H9 (cell line): Measurements from ENCODE around the gene UNCX. TPM values are rescaled to one million over a fixed set of nuclear protein-coding genes. Genes with fewer than 3 reads are reported as not detected.

ENCODE experiments used
- DNase-seq: peaks from one replicate; pipeline ENCODE4 v3.0.0-alpha.2; 2017
- H2AFZ ChIP-seq: one replicate; pipeline ENCODE4 v1.6.1; 2013; ENCODE audit warnings: mild to moderate bottlenecking, low read length, control low read depth, moderate library complexity
- H2AK5ac ChIP-seq: 2 replicates; pipeline ENCODE4 v1.6.1; 2013; ENCODE audit warnings: low read length, control low read depth, mixed read lengths; ENCODE audit not compliant: insufficient read length
- H2BK120ac ChIP-seq: one replicate; pipeline ENCODE4 v1.6.1; 2013; ENCODE audit warnings: low read depth, mild to moderate bottlenecking, low read length, control low read depth, inconsistent platforms; ENCODE audit not compliant: poor library complexity, severe bottlenecking
- H2BK12ac ChIP-seq: 2 replicates; pipeline ENCODE4 v1.6.1; 2013; ENCODE audit warnings: low read length, control low read depth, mixed read lengths, low read depth; ENCODE audit not compliant: insufficient read length
- H2BK15ac ChIP-seq: 2 replicates; pipeline ENCODE4 v1.6.1; 2013; ENCODE audit warnings: low read depth, low read length, control low read depth
- H2BK20ac ChIP-seq: one replicate; pipeline ENCODE4 v1.6.1; 2013; ENCODE audit warnings: low read depth, mild to moderate bottlenecking, low read length, control low read depth, inconsistent platforms; ENCODE audit not compliant: poor library complexity, severe bottlenecking
- H2BK5ac ChIP-seq: 2 replicates; pipeline ENCODE4 v1.6.1; 2013; ENCODE audit warnings: low read length, control low read depth, mixed read lengths; ENCODE audit not compliant: insufficient read length
- H3K14ac ChIP-seq: 2 replicates; pipeline ENCODE4 v1.6.1; 2013; ENCODE audit warnings: low read length, control low read depth; ENCODE audit not compliant: insufficient read depth
- H3K18ac ChIP-seq: 2 replicates; pipeline ENCODE4 v1.6.1; 2013; ENCODE audit warnings: low read depth, mild to moderate bottlenecking, mixed read lengths, low read length, control low read depth; ENCODE audit not compliant: insufficient read length
- H3K23ac ChIP-seq: 2 replicates; pipeline ENCODE4 v1.6.1; 2013; ENCODE audit warnings: low read length, control low read depth, mixed read lengths, low read depth; ENCODE audit not compliant: insufficient read length
- H3K23me2 ChIP-seq: 2 replicates; pipeline ENCODE4 v1.6.1; 2013; ENCODE audit warnings: low read depth, mild to moderate bottlenecking, mixed read lengths, low read length, control low read depth; ENCODE audit not compliant: insufficient read length, poor library complexity, severe bottlenecking
- H3K27ac ChIP-seq: 2 replicates; pipeline ENCODE4 v1.5.1; 2013; ENCODE audit warnings: low read length, control low read depth, mixed read lengths, low read depth; ENCODE audit not compliant: insufficient read length
- H3K27me3 ChIP-seq: 2 replicates; pipeline ENCODE4 v1.6.1; 2013; ENCODE audit warnings: low read length, control low read depth, inconsistent platforms; ENCODE audit not compliant: insufficient read depth
- H3K4ac ChIP-seq: 2 replicates; pipeline ENCODE4 v1.6.1; 2013; ENCODE audit warnings: low read depth, mild to moderate bottlenecking, control low read depth, inconsistent platforms, low read length, moderate library complexity
- H3K4me1 ChIP-seq: 2 replicates; pipeline ENCODE4 v1.6.1; 2013; ENCODE audit warnings: low read length, control low read depth, inconsistent platforms; ENCODE audit not compliant: insufficient read depth
- H3K4me2 ChIP-seq: 2 replicates; pipeline ENCODE4 v1.6.1; 2013; ENCODE audit warnings: low read length, control low read depth, mixed read lengths; ENCODE audit not compliant: insufficient read length, insufficient read depth
- H3K56ac ChIP-seq: 2 replicates; pipeline ENCODE4 v1.6.1; 2013; ENCODE audit warnings: low read depth, mild to moderate bottlenecking, mixed read lengths, low read length, control low read depth; ENCODE audit not compliant: insufficient read length
- H3K79me1 ChIP-seq: 2 replicates; pipeline ENCODE4 v1.6.1; 2013; ENCODE audit warnings: low read depth, mild to moderate bottlenecking, moderate library complexity, low read length, control low read depth, inconsistent platforms; ENCODE audit not compliant: insufficient read depth, poor library complexity, severe bottlenecking
- H3K79me2 ChIP-seq: 2 replicates; pipeline ENCODE4 v1.6.1; 2013; ENCODE audit warnings: low read length, control low read depth, inconsistent platforms; ENCODE audit not compliant: insufficient read depth
- H3K9ac ChIP-seq: 2 replicates; pipeline ENCODE4 v1.6.1; 2013; ENCODE audit warnings: low read length, control low read depth, mixed read lengths; ENCODE audit not compliant: insufficient read length; ENCODE audit errors: extremely low read depth
- H3K9me3 ChIP-seq: one replicate; pipeline ENCODE4 v1.6.1; 2013; ENCODE audit warnings: low read depth, low read length, inconsistent platforms; ENCODE audit not compliant: control insufficient read depth
- H3T11ph ChIP-seq: one replicate; pipeline ENCODE4 v1.6.1; 2013; ENCODE audit warnings: mild to moderate bottlenecking, low read length, control low read depth, inconsistent platforms
- H4K20me1 ChIP-seq: one replicate; pipeline ENCODE4 v1.6.1; 2013; ENCODE audit not compliant: control insufficient read depth, insufficient read length, insufficient read depth
- H4K5ac ChIP-seq: 2 replicates; pipeline ENCODE4 v1.6.1; 2013; ENCODE audit warnings: low read depth, mild to moderate bottlenecking, mixed read lengths, low read length, control low read depth; ENCODE audit not compliant: insufficient read length
- H4K8ac ChIP-seq: replicated peaks from 2 replicates; pipeline ENCODE4 v1.6.1; 2013; ENCODE audit warnings: low read length, control low read depth, mixed read lengths, low read depth; ENCODE audit not compliant: insufficient read length
- H4K91ac ChIP-seq: 2 replicates; pipeline ENCODE4 v1.6.1; 2013; ENCODE audit warnings: low read depth, mild to moderate bottlenecking, moderate library complexity, mixed read lengths, low read length, control low read depth; ENCODE audit not compliant: insufficient read length
- H3K27ac Mint-ChIP-seq, 3 experiments: 2 replicates in 2 of 3; 3 replicates in 1 of 3; pipeline ENCODE4 v1.8.0; 2020 to 2021; ENCODE audit warnings: mixed read lengths in 3 of 3, mild to moderate bottlenecking in 1 of 3, moderate library complexity in 1 of 3
- H3K27me3 Mint-ChIP-seq: 2 replicates; pipeline ENCODE4 v1.8.0; 2021; ENCODE audit warnings: low read depth, mild to moderate bottlenecking, moderate library complexity, mixed read lengths
- H3K36me3 Mint-ChIP-seq, 3 experiments: 2 replicates in 2 of 3; 3 replicates in 1 of 3; pipeline ENCODE4 v1.8.0; 2020 to 2021; ENCODE audit warnings: low read depth in 3 of 3, mixed read lengths in 3 of 3; ENCODE audit not compliant: insufficient read depth in 1 of 3
- H3K4me1 Mint-ChIP-seq, 2 experiments: 2 replicates each; pipeline ENCODE4 v1.8.0; 2020; ENCODE audit warnings: mixed read lengths in 2 of 2
- H3K4me3 Mint-ChIP-seq, 2 experiments: 2 replicates in 1 of 2; 3 replicates in 1 of 2; pipeline ENCODE4 v1.8.0; 2020 to 2021; ENCODE audit warnings: mild to moderate bottlenecking in 2 of 2, mixed read lengths in 2 of 2, moderate library complexity in 1 of 2
- H3K9me3 Mint-ChIP-seq, 2 experiments: 2 replicates in 1 of 2; 3 replicates in 1 of 2; pipeline ENCODE4 v1.8.0; 2020; ENCODE audit warnings: mild to moderate bottlenecking in 2 of 2, mixed read lengths in 2 of 2, moderate library complexity in 1 of 2
- CTCF ChIP-seq: fragments of 200-600 bp; sonication (generic); conservative IDR thresholded peaks from 3 replicates; pipeline ENCODE4 v1.8.0; 2021; ENCODE audit warnings: antibody characterized with exemption, mild to moderate bottlenecking
- WGBS: extraction: QIAGEN DNeasy Blood & Tissue Kit; methylation state at CpG from one replicate; pipeline ENCODE4 v1.1.7; 2013; ENCODE audit warnings: missing lambda C conversion rate, low lambda C conversion rate, mixed read lengths; ENCODE audit not compliant: insufficient read length; ENCODE audit errors: extremely low coverage; 5-methylcytosine and 5-hydroxymethylcytosine counted together
- total RNA-seq: library from RNA; stranded (reverse); gene quantifications from 2 replicates; pipeline ENCODE4 v1.2.1, GENCODE V29; 2021

UNCX gene
- total RNA-seq, 1 experiment from 2014 or later = not detected

GRCh38 chr7:1210979-1211608 is 21.6 kb upstream of the UNCX start:
- Histone ChIP-seq H3K9ac (no peak overlapping the region), H3K4me2 (no peak overlapping the region), H4K8ac (no peak overlapping the region), H3K27ac (no peak overlapping the region), H3K56ac (no peak overlapping the region), H2AK5ac (no peak overlapping the region), H3K79me1 (no peaks in the 10 kb centered on the region), H3K23me2 (no peaks in the 10 kb centered on the region), H3K27me3 (no peaks in the 10 kb centered on the region), H3K4ac (no peak overlapping the region), H2AFZ (no peak overlapping the region), H4K91ac (no peak overlapping the region), H3K18ac (no peak overlapping the region), H2BK120ac (no peak overlapping the region), H3K23ac (no peak overlapping the region), H4K5ac (no peak overlapping the region), H3K79me2 (no peaks in the 10 kb centered on the region), H3T11ph (no peak overlapping the region), H3K4me1 (no peaks in the 10 kb centered on the region), H3K14ac (no peak overlapping the region), H2BK5ac (no peak overlapping the region), H4K20me1 (no peaks in the 10 kb centered on the region), H2BK15ac (no peak overlapping the region), H2BK12ac (no peak overlapping the region), H3K9me3 (no peaks in the 10 kb centered on the region), H2BK20ac (no peak overlapping the region)
- WGBS = no CpG with 5 or more reads among the region's 35 CpGs
- Mint-ChIP-seq H3K27ac (no peak overlapping the region), H3K36me3 (no peaks in the 10 kb centered on the region), H3K4me3 (no peak overlapping the region), H3K27me3 (peaks cover 52% of the 10 kb centered on the region), H3K4me1 (no peaks in the 10 kb centered on the region), H3K9me3 (no peaks in the 10 kb centered on the region)
- no peak for DNase-seq
- no peak for TF ChIP-seq CTCF
